GM12891 (cell line): Measurements from ENCODE around the gene LDB2.

Experiments used
- POLR2A ChIP-seq: IDR thresholded peaks from 2 replicates; pipeline ENCODE4 v1.6.1; 2011; ENCODE audit warnings: low read depth, low read length, control low read depth
- POU2F2 ChIP-seq: IDR thresholded peaks from 2 replicates; pipeline ENCODE4 v1.6.1; 2011; ENCODE audit warnings: low read depth, mild to moderate bottlenecking, control low read depth, low read length, moderate library complexity
- SPI1 ChIP-seq: IDR thresholded peaks from 2 replicates; pipeline ENCODE4 v1.6.1; 2011; ENCODE audit warnings: low read depth, low read length, control low read depth

- TF ChIP-seq POLR2A = no peak
- no peak for TF ChIP-seq SPI1
- no peak for TF ChIP-seq POU2F2
Measured at GRCh38 chr4:16875487-16875886, 23.0 kb downstream of the LDB2 start.
